Adipocyte (in vitro differentiated cells): ENCODE results near the gene ATF2.

Experiments used
- DNase-seq: peaks from one replicate; pipeline ENCODE4 v3.0.0-alpha.2; 2015; ENCODE audit warnings: low read depth
- H3K27me3 ChIP-seq: replicated peaks from 2 replicates; pipeline ENCODE4 v1.7.0; 2013; ENCODE audit warnings: mild to moderate bottlenecking, low read length, moderate library complexity; ENCODE audit not compliant: control insufficient read depth, insufficient read depth
- H3K36me3 ChIP-seq: 2 replicates; pipeline ENCODE4 v1.7.0; 2013; ENCODE audit warnings: low read length, mild to moderate bottlenecking, moderate library complexity; ENCODE audit not compliant: control insufficient read depth, insufficient read depth, severe bottlenecking
- H3K4me1 ChIP-seq: 2 replicates; pipeline ENCODE4 v1.7.0; 2013; ENCODE audit warnings: mild to moderate bottlenecking, low read length, moderate library complexity; ENCODE audit not compliant: control insufficient read depth, insufficient read depth
- H3K4me3 ChIP-seq: 2 replicates; pipeline ENCODE4 v1.7.0; 2013; ENCODE audit warnings: mild to moderate bottlenecking, low read length, moderate library complexity
- H3K9ac ChIP-seq: 2 replicates; pipeline ENCODE4 v1.7.0; 2013; ENCODE audit warnings: mild to moderate bottlenecking, low read length, moderate library complexity
- H3K9me3 ChIP-seq: 2 replicates; pipeline ENCODE4 v1.7.0; 2013; ENCODE audit warnings: mild to moderate bottlenecking, low read length, moderate library complexity; ENCODE audit not compliant: control insufficient read depth

Gene ATF2

GRCh38 chr2:175167792-175168563, at the start of gene ATF2:
Gene ATF2, minus strand, starts transcription at chr2:175168203. Its CDS starts 31,760 bp downstream, at chr2:175136443.
- H3K4me1 ChIP-seq: peaks cover 21% of the 10 kb centered on the region
- H3K4me3 ChIP-seq: peak within 1 kb of the TSS; percentile 99
- H3K9me3 ChIP-seq: no peaks in the 10 kb centered on the region
- H3K27me3 ChIP-seq: no peaks in the 10 kb centered on the region
- peak within 1 kb of the TSS; percentile 100 for H3K9ac ChIP-seq
- peak; percentile 100 for DNase-seq
- H3K36me3 ChIP-seq: peaks cover 3% of the 10 kb centered on the region

GRCh38 chr2:175207741-175208438, 39.9 kb upstream of the ATF2 start:
- no peak for DNase-seq
- no peaks in the 10 kb centered on the region for H3K4me1 ChIP-seq
- H3K36me3 ChIP-seq: no peaks in the 10 kb centered on the region
- H3K9ac ChIP-seq: no peak overlapping the region
- no peak overlapping the region for H3K4me3 ChIP-seq
- H3K9me3 ChIP-seq: no peaks in the 10 kb centered on the region
- no peaks in the 10 kb centered on the region for H3K27me3 ChIP-seq

GRCh38 chr2:175206866-175207265, 38.9 kb upstream of the ATF2 start:
- no peak overlapping the region for H3K4me3 ChIP-seq
- no peaks in the 10 kb centered on the region for H3K27me3 ChIP-seq
- H3K36me3 ChIP-seq: no peaks in the 10 kb centered on the region
- H3K4me1 ChIP-seq: no peaks in the 10 kb centered on the region
- H3K9ac ChIP-seq: no peak overlapping the region
- H3K9me3 ChIP-seq: no peaks in the 10 kb centered on the region
- no peak for DNase-seq

DNA sequence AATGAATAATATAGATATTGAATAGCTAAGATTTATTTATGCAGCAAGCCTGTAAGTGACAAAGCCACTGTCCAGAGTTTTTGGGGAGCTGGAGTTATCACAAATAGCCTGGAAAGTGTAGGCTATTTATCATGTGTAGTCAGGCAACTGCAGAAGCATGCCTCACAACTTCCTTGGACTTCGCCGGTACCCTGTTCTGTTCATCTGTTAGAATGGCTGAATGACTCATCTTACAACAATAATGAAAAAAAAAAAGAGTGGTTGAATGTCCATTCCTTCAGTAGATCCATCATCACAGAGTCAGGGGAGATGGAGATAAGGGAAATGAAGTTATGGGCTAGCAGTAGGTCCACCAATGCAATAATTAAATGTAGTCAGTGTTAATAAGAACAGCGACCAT, 37.5 kb upstream of the ATF2 start:
- H3K9me3 ChIP-seq: no peaks in the 10 kb centered on the region
- no peaks in the 10 kb centered on the region for H3K4me1 ChIP-seq
- no peaks in the 10 kb centered on the region for H3K36me3 ChIP-seq
- H3K27me3 ChIP-seq: no peaks in the 10 kb centered on the region
- no peak overlapping the region for H3K9ac ChIP-seq
- DNase-seq: no peak
- no peak overlapping the region for H3K4me3 ChIP-seq

- Histone ChIP-seq H3K9me3 (no peaks in the 10 kb centered on the region), H3K36me3 (no peaks in the 10 kb centered on the region), H3K27me3 (no peaks in the 10 kb centered on the region), H3K4me1 (peaks cover 3% of the 10 kb centered on the region), H3K4me3 (no peak overlapping the region), H3K9ac (no peak overlapping the region)
- DNase-seq: peak; percentile 76
These were observed 35.9 kb upstream of the ATF2 start for GRCh38 chr2:175203621-175204496.

DNA sequence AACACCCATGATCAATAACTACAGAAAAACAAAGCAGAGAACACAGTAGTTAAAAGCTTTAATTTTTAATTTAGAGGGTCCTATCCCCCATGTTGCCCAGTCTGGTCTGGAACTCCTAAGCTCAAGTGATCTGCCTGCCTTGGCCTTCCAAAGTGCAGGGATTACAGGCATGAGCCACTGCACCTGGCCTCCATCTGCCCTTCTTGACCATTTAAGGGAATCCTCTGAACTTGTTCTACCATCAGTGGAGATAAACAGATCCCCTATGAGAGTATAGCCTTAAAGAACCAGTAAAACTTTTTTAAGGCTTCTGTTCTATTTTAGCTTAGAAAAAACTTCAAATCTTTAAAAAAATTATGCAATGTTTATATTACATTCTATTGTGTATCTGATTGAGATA, 27.0 kb upstream of the ATF2 start:
- Histone ChIP-seq H3K36me3 (no peaks in the 10 kb centered on the region), H3K9me3 (no peaks in the 10 kb centered on the region), H3K9ac (no peak overlapping the region), H3K27me3 (no peaks in the 10 kb centered on the region), H3K4me1 (peaks cover 4% of the 10 kb centered on the region), H3K4me3 (no peak overlapping the region)
- DNase-seq: no peak

- H3K4me1 ChIP-seq: no peaks in the 10 kb centered on the region
- H3K9ac ChIP-seq: no peak overlapping the region
- no peak for DNase-seq
- no peak overlapping the region for H3K4me3 ChIP-seq
- H3K27me3 ChIP-seq: no peaks in the 10 kb centered on the region
- H3K9me3 ChIP-seq: no peaks in the 10 kb centered on the region
- no peaks in the 10 kb centered on the region for H3K36me3 ChIP-seq
These were observed 20.8 kb upstream of the ATF2 start for GRCh38 chr2:175188761-175189160.

DNA sequence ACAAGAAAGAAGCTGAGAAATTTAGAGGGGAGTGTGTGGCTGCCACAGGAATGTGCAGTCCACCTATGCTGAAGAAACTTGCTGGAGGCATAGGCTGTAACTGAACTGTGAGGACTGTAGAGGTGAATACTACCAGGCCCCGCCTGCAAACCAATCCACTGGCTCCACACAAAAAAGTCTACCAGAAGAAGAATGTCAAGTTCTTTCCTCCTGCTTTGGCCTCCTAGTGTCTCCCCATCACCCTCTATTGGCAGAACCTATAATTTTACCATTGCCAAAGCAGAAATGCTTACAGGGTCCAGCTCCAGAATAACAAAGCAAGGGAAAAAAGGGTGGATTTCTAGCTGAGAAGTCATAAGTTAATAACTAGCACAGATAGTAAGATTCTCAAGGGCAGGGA, 19.4 kb upstream of the ATF2 start:
- Histone ChIP-seq H3K9ac (no peak overlapping the region), H3K36me3 (no peaks in the 10 kb centered on the region), H3K4me3 (no peak overlapping the region), H3K9me3 (no peaks in the 10 kb centered on the region), H3K27me3 (no peaks in the 10 kb centered on the region), H3K4me1 (no peaks in the 10 kb centered on the region)
- DNase-seq: no peak

GRCh38 chr2:175183674-175184073, 15.7 kb upstream of the ATF2 start:
- Histone ChIP-seq H3K9me3 (no peaks in the 10 kb centered on the region), H3K4me1 (peaks cover 20% of the 10 kb centered on the region), H3K27me3 (no peaks in the 10 kb centered on the region), H3K9ac (no peak overlapping the region), H3K36me3 (peaks cover 14% of the 10 kb centered on the region), H3K4me3 (no peak overlapping the region)
- DNase-seq: no peak

GRCh38 chr2:175181877-175182308, 13.9 kb upstream of the ATF2 start:
- Histone ChIP-seq H3K9ac (peak overlapping the region; percentile 95), H3K4me1 (peaks cover 20% of the 10 kb centered on the region), H3K9me3 (no peaks in the 10 kb centered on the region), H3K27me3 (no peaks in the 10 kb centered on the region), H3K36me3 (peaks cover 32% of the 10 kb centered on the region), H3K4me3 (peak overlapping the region; percentile 92)
- DNase-seq: no peak
